HepG2 (cell line): ENCODE results near the gene NLRC3. TPM values are rescaled to one million over a fixed set of nuclear protein-coding genes. Genes with fewer than 3 reads are reported as not detected.

Experiments used
- ARID4A ChIP-seq: sonication (generic); formaldehyde crosslinking; IDR thresholded peaks from 2 replicates; pipeline ENCODE4 v1.5.0; 2020; ENCODE audit warnings: mild to moderate bottlenecking, missing genetic modification reagents, borderline replicate concordance
- ARNT2 ChIP-seq: sonication (generic); formaldehyde crosslinking; IDR thresholded peaks from 2 replicates; pipeline ENCODE4 v1.8.0; 2022; ENCODE audit warnings: mild to moderate bottlenecking, low read depth, missing genetic modification reagents, moderate library complexity
- FOXO1 ChIP-seq: sonication (generic); formaldehyde crosslinking; IDR thresholded peaks from 2 replicates; pipeline ENCODE4 v1.4.0; 2020; ENCODE audit warnings: missing genetic modification reagents
- HNF4A ChIP-seq: sonication (generic); formaldehyde crosslinking; IDR thresholded peaks from 2 replicates; pipeline ENCODE4 v1.4.0; 2020; ENCODE audit warnings: missing genetic modification reagents
- PHF21A ChIP-seq: sonication (generic); formaldehyde crosslinking; IDR thresholded peaks from 2 replicates; pipeline ENCODE4 v1.5.0; 2020; ENCODE audit warnings: mild to moderate bottlenecking, missing genetic modification reagents
- TRAFD1 ChIP-seq: sonication (generic); formaldehyde crosslinking; IDR thresholded peaks from 2 replicates; pipeline ENCODE4 v1.5.1; 2020; ENCODE audit warnings: missing genetic modification reagents, mild to moderate bottlenecking, borderline replicate concordance
- ZBTB1 ChIP-seq: sonication (generic); formaldehyde crosslinking; IDR thresholded peaks from 2 replicates; pipeline ENCODE4 v1.4.0; 2020; ENCODE audit warnings: missing genetic modification reagents, borderline replicate concordance
- ZNF20 ChIP-seq: sonication (generic); formaldehyde crosslinking; IDR thresholded peaks from 2 replicates; pipeline ENCODE4 v1.4.0; 2020; ENCODE audit warnings: mild to moderate bottlenecking, moderate library complexity, missing genetic modification reagents
- ZNF350 ChIP-seq: sonication (generic); formaldehyde crosslinking; IDR thresholded peaks from 2 replicates; pipeline ENCODE4 v1.4.0; 2020; ENCODE audit warnings: mild to moderate bottlenecking, low read depth, missing genetic modification reagents, borderline replicate concordance
- ZNF580 ChIP-seq: IDR thresholded peaks from 2 replicates; pipeline ENCODE4 v1.6.1; 2016; ENCODE audit warnings: low read depth, borderline replicate concordance
- ZSCAN20 ChIP-seq: sonication (generic); formaldehyde crosslinking; IDR thresholded peaks from 2 replicates; pipeline ENCODE4 v1.4.0; 2020; ENCODE audit warnings: missing genetic modification reagents, mild to moderate bottlenecking, borderline replicate concordance
- polyA plus RNA-seq, 8 experiments: library from polyadenylated mRNA; depleted of rRNA in 3 of 8; stranded (reverse) in 7 of 8; unstranded in 1 of 8; fragments of >200 nt; fragmentation: Illumina TruSeq in 4 of 8; extraction: Trizol in 4 of 8; gene quantifications; 2 replicates each; pipeline versions ENCODE4 v1.2.1 to v1.2.3, GENCODE V29; 2011 to 2016; ENCODE audit warnings: low read depth in 4 of 8, missing spikeins in 1 of 8, mixed read lengths in 1 of 8; ENCODE audit not compliant: insufficient read depth in 1 of 8
- total RNA-seq, 5 experiments: library from RNA; depleted of rRNA; stranded (reverse); fragments of >200 nt; fragmentation: Illumina TruSeq; extraction: Trizol; gene quantifications; 2 replicates each; pipeline ENCODE4 v1.2.3, GENCODE V29; 2016; ENCODE audit warnings: low read depth in 1 of 5
- TF ChIP-seq, protein P1 (sequence below), 2 experiments: sonication (generic) in 1 of 2; formaldehyde crosslinking in 1 of 2; IDR thresholded peaks; 2 replicates each; pipeline versions ENCODE4 v1.6.1 to v1.9.0; 2014 to 2022; ENCODE audit warnings: antibody characterized with exemption in 1 of 2, borderline replicate concordance in 1 of 2, inconsistent platforms in 1 of 2, low read depth in 1 of 2, missing genetic modification reagents in 1 of 2
- TF ChIP-seq, protein P2 (sequence below): IDR thresholded peaks from 2 replicates; pipeline ENCODE4 v1.6.1; 2018; ENCODE audit warnings: missing genetic modification reagents, mild to moderate bottlenecking, missing compliant biosample characterization

Gene NLRC3
- total and polyA plus RNA-seq, 2 of the 13 experiments (the other 11 are each of a cell fraction or from before 2014, with no cell fraction given) = not detected

DNA sequence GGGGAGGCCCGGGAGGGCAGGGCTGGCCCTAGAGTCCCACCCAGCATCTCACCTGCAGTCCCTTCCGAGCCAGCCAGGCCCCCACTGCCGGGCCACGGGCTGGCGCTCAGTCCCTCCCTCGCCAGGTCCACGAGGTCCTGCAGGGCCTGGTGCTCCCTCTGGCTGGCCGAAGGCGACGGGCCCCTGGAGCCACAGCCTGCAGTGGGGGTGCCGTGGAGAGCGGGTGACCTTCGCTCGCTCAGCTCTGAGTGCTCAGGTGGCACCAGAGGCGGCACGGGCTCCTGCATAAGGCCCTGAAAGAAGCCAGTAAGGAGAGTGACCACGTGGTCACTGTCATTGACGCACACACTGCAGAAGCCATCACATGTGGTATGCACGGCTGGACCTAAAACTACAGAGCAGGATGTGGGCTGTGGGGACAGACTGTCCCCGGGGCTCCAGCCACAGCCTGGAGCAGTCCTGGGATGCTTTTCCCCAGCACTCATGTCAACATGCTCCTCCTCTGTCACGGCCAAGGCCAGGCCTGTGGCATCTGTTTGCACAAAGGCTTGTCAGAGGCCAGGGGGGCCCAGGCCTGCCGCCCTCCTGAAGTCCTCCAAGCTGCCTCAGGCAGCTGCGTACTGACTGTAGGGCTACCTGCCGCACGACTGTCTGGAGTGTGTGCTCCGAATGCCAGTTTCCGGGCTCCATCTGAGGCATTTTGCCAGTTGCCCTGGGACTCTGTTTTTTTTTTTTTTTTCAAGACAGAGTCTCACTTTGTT, 19.1 kb upstream of the NLRC3 start (continued):
- TF ChIP-seq FOXO1 (CRISPR knock-in tag) = peak; percentile 96
- peak; percentile 73; the same call in 1 of the 2 replicates for TF ChIP-seq ZSCAN20
- TF ChIP-seq ZNF580 = peak; percentile 86; the same call in 1 of the 2 replicates
- TF ChIP-seq TRAFD1 (CRISPR knock-in tag) = no peak
- TF ChIP-seq, protein P1, sequence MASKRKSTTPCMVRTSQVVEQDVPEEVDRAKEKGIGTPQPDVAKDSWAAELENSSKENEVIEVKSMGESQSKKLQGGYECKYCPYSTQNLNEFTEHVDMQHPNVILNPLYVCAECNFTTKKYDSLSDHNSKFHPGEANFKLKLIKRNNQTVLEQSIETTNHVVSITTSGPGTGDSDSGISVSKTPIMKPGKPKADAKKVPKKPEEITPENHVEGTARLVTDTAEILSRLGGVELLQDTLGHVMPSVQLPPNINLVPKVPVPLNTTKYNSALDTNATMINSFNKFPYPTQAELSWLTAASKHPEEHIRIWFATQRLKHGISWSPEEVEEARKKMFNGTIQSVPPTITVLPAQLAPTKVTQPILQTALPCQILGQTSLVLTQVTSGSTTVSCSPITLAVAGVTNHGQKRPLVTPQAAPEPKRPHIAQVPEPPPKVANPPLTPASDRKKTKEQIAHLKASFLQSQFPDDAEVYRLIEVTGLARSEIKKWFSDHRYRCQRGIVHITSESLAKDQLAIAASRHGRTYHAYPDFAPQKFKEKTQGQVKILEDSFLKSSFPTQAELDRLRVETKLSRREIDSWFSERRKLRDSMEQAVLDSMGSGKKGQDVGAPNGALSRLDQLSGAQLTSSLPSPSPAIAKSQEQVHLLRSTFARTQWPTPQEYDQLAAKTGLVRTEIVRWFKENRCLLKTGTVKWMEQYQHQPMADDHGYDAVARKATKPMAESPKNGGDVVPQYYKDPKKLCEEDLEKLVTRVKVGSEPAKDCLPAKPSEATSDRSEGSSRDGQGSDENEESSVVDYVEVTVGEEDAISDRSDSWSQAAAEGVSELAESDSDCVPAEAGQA (IDR thresholded peaks at IDR 0.05; ENCODE audit: low read depth) = no peak
- TF ChIP-seq, protein P1 (CRISPR knock-in tag; IDR thresholded peaks at IDR 0.05; ENCODE audit: borderline replicate concordance) = 0 out of 2 replicates have a peak, but pooled peaks have one; percentile 67
- TF ChIP-seq, protein P2, sequence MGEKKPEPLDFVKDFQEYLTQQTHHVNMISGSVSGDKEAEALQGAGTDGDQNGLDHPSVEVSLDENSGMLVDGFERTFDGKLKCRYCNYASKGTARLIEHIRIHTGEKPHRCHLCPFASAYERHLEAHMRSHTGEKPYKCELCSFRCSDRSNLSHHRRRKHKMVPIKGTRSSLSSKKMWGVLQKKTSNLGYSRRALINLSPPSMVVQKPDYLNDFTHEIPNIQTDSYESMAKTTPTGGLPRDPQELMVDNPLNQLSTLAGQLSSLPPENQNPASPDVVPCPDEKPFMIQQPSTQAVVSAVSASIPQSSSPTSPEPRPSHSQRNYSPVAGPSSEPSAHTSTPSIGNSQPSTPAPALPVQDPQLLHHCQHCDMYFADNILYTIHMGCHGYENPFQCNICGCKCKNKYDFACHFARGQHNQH = peak; percentile 98
- TF ChIP-seq PHF21A (CRISPR knock-in tag) = peak; percentile 92
- TF ChIP-seq ARNT2 (CRISPR knock-in tag) = peak; percentile 81; the same call in 1 of the 2 replicates
- TF ChIP-seq HNF4A (CRISPR knock-in tag) = peak; percentile 78
- TF ChIP-seq ZBTB1 (CRISPR knock-in tag) = no peak
- TF ChIP-seq ARID4A (CRISPR knock-in tag) = peak; percentile 88; the same call in 1 of the 2 replicates
- TF ChIP-seq ZNF20 (CRISPR knock-in tag) = 0 out of 2 replicates have a peak, but pooled peaks have one; percentile 44
- TF ChIP-seq ZNF350 = peak; percentile 57; the same call in 1 of the 2 replicates
